ENCODE measurements around the gene CAPN8. TPM values are rescaled to one million over a fixed set of nuclear protein-coding genes. Genes with fewer than 3 reads are reported as not detected.

The CAPN8 gene
- total RNA-seq, 6 experiments from 2014 or later = 0.35 to 1.1 TPM; not detected in 4

GRCh38 chr1:223662943-223663342 lies 2.6 kb downstream of the CAPN8 start:
- no peak for ATAC-seq
- Histone ChIP-seq H3K27ac (no peak overlapping the region), H3K4me1 (no peaks in the 10 kb centered on the region), H3K4me3 (no peak overlapping the region), H3K36me3 (no peaks in the 10 kb centered on the region), H3K9me3 (no peaks in the 10 kb centered on the region), H3K27me3 (no peaks in the 10 kb centered on the region)
- DNase-seq = no peak
- TF ChIP-seq, protein P1, sequence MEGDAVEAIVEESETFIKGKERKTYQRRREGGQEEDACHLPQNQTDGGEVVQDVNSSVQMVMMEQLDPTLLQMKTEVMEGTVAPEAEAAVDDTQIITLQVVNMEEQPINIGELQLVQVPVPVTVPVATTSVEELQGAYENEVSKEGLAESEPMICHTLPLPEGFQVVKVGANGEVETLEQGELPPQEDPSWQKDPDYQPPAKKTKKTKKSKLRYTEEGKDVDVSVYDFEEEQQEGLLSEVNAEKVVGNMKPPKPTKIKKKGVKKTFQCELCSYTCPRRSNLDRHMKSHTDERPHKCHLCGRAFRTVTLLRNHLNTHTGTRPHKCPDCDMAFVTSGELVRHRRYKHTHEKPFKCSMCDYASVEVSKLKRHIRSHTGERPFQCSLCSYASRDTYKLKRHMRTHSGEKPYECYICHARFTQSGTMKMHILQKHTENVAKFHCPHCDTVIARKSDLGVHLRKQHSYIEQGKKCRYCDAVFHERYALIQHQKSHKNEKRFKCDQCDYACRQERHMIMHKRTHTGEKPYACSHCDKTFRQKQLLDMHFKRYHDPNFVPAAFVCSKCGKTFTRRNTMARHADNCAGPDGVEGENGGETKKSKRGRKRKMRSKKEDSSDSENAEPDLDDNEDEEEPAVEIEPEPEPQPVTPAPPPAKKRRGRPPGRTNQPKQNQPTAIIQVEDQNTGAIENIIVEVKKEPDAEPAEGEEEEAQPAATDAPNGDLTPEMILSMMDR (IDR thresholded peaks at IDR 0.05) = no peak
- no peak for TF ChIP-seq POLR2A (IDR thresholded peaks at IDR 0.05)
- intact Hi-C loops (cut with DNase I) = no loop called here
- 51% methylated on average over 5 of the region's 5 CpGs for WGBS (ENCODE audit: insufficient coverage, low coverage, low lambda C conversion rate, missing lambda C conversion rate)

- TF ChIP-seq, protein P1 (IDR thresholded peaks at IDR 0.05) = no peak
- no peak for TF ChIP-seq POLR2A (IDR thresholded peaks at IDR 0.05)
- Histone ChIP-seq H3K27ac (no peak overlapping the region), H3K36me3 (no peaks in the 10 kb centered on the region), H3K27me3 (no peaks in the 10 kb centered on the region), H3K4me1 (peaks cover 0 to 7% (median 0%) of the 10 kb centered on the region in 4 donors), H3K4me3 (no peak overlapping the region), H3K9me3 (no peaks in the 10 kb centered on the region)
- no peak for ATAC-seq
- 95% methylated on average over 4 of the region's 4 CpGs for WGBS (ENCODE audit: insufficient coverage, low coverage, low lambda C conversion rate, missing lambda C conversion rate)
- intact Hi-C loops (cut with DNase I) = no loop called here
- DNase-seq = no peak
Observed at GRCh38 chr1:223659711-223660110, 5.8 kb downstream of the CAPN8 start.

DNA sequence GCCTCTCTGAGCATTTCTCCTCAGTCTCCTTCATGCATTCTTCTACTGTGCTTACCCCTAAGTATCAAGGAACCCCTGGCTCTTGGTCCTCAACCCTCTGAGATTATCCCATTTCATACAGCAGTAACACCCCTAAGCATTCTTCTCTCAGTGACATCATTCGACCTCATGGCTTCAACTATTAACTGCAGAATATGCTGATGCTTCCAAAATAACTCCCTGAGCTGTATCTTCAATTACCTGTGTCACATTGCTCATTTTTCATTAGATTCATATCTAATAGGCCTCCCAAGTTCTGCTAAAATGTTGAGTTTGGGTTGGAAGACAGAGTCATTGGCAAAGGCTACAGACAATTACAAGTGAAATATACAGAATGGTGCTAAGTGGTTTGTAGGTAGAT lies 7.5 kb downstream of the CAPN8 start:
- Histone ChIP-seq H3K36me3 (no peaks in the 10 kb centered on the region), H3K9me3 (no peaks in the 10 kb centered on the region), H3K27me3 (no peaks in the 10 kb centered on the region), H3K4me1 (peaks cover 0 to 7% (median 0%) of the 10 kb centered on the region in 4 donors), H3K4me3 (no peak overlapping the region), H3K27ac (no peak overlapping the region)
- intact Hi-C loops (cut with DNase I) = no loop called here
- DNase-seq (no peak), ATAC-seq (no peak)
- 65% methylated on average over 1 of the region's 1 CpG for WGBS (ENCODE audit: insufficient coverage, low coverage, low lambda C conversion rate, missing lambda C conversion rate)
- TF ChIP-seq POLR2A (IDR thresholded peaks at IDR 0.05) = no peak
- TF ChIP-seq, protein P1 (IDR thresholded peaks at IDR 0.05) = no peak

- Histone ChIP-seq H3K4me1 (peaks cover 0 to 7% (median 0%) of the 10 kb centered on the region in 4 donors), H3K36me3 (no peaks in the 10 kb centered on the region), H3K9me3 (no peaks in the 10 kb centered on the region), H3K27ac (peak overlapping the region in 1 of 3 donors; percentile 43), H3K4me3 (no peak overlapping the region), H3K27me3 (no peaks in the 10 kb centered on the region)
- ATAC-seq (peak in 1 of 4 donors; percentile 61), DNase-seq (no peak)
- intact Hi-C loops (cut with DNase I) = no loop called here
- WGBS (ENCODE audit: insufficient coverage, low coverage, low lambda C conversion rate, missing lambda C conversion rate) = 21% methylated on average over 3 of the region's 6 CpGs
- TF ChIP-seq POLR2A (IDR thresholded peaks at IDR 0.05) = no peak
- TF ChIP-seq, protein P1 (IDR thresholded peaks at IDR 0.05) = no peak
Observed at GRCh38 chr1:223654083-223654482, 11.4 kb downstream of the CAPN8 start.

DNA sequence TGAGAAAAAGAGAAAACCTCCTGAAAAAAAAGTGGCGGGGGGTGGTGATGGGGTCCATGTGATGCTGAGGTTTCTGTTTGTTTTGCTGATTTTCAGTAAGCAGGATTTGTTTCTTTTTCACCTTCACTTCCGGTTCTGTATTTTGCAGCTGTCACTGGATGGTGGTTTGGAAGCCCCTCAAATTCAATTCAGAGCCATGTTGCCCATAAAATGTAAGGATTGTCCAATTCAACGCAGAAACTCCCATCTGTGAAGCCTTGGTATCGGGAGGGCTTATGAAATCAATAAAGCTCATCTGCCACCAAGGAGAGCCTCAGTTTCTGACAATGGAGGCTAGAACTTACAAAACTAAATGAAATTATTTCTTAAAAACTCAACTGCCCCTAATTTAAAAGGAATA lies 12.1 kb downstream of the CAPN8 start:
- intact Hi-C loops (cut with DNase I) = no loop called here
- H3K27ac ChIP-seq = no peak overlapping the region
- no peak for ATAC-seq
- H3K4me3 ChIP-seq = no peak overlapping the region
- DNase-seq = no peak
- H3K36me3 ChIP-seq = no peaks in the 10 kb centered on the region
- H3K4me1 ChIP-seq = peaks cover 0 to 7% (median 0%) of the 10 kb centered on the region in 4 donors
- H3K27me3 ChIP-seq = no peaks in the 10 kb centered on the region
- no peaks in the 10 kb centered on the region for H3K9me3 ChIP-seq
- no peak for TF ChIP-seq POLR2A (IDR thresholded peaks at IDR 0.05)
- TF ChIP-seq, protein P1 (IDR thresholded peaks at IDR 0.05) = no peak
- 90% methylated on average over 4 of the region's 4 CpGs for WGBS (ENCODE audit: insufficient coverage, low coverage, low lambda C conversion rate, missing lambda C conversion rate)

All from right lobe of liver (tissue), 6 donors.